Measurements from ENCODE around the gene ARL10.
A peak's percentile ranks its signal among the peaks of the same experiment; 100 is the strongest.

ARL10 gene

DNA sequence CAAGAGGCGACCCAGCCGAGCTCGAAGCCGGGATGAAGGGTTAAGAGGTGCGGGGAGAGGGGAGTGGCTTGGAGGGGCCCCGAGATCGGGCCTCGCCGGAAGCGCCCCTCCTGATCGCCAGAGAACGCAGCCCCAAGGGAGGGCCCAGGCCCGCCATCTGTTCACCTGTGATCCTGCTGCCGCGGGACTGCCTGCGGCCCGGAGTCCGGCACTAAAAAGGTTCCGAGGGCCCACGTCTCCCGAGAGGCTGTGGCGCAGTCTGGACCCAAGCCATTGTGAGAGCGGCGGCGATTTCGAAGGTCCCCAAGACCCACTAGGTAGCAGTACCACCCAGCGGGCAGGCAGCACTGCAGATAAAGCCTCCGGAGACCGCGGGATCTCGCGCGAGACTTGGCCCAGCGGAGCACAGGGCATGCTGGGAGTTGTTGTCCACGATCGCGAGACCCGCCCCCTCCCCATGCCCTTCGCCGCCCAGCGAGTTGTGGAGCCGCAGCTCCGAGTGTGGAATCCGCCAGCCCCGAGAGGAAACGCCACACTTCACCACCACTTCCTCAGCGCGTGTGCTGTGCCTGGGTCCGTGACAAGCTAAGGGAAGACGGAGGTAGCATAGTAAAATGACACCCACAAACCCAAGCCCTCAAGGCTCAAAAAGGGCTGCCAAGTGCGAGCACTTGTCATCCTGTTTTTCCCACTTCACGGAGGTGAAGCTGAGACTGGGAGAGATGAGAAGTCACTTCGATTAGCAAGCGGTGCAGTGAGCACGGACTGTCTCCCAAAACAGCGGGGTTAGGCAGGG, 3.7 kb upstream of the ARL10 start, which contains the start of gene KIAA1191:
KIAA1191 (minus strand) TSS at position 328 of the 796 bp plus-strand sequence. CDS start 2,256 bp downstream, outside the sequence.
- peak; percentile 82 to 85 for DNase-seq (ENCODE audit: low read depth in 2 of 2)

DNA sequence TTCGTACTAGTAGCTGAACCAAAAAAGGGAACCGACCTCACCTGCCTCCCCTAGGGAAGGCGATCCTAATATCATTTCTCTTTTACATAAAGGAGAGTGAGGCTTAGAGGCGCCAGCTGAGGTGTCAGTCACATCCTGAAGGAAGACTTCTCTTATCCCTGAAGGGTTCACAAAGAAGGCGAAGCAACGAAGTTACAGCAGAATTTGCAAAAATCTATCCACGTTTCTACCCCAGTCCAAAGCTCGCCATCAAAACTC, 3.1 kb upstream of the ARL10 start:
- no peak for DNase-seq (ENCODE audit: low read depth in 2 of 2)

DNA sequence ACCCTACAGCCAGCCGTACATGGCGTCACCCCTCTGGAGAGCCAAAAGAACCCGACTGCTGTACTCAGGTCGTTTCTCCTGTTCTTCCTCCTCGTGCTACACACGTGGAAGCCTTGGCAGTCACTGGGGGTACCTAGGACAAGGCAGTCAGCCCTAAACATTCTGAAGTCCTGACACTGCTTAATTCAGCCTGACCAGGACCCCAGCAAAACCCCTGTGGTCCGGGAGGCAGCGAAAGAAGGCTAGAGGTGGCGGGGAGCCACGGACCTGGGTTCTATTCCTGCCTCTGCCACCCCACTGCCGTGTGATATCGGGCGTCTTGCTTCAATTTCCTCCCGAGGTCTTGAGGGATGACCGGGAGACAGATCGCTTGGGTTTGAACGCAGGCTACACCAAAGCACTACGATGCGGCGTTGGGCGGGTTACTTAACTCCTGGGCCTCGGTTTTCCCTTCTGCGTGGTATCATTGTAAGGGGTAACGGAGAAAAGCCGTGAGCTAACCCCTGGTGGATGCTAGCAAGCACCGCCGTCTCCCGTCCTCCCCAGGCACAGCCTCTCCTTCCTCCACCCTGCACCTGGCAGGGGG, 429 bp upstream of the ARL10 start:
- DNase-seq (ENCODE audit: low read depth in 2 of 2): no peak

DNA sequence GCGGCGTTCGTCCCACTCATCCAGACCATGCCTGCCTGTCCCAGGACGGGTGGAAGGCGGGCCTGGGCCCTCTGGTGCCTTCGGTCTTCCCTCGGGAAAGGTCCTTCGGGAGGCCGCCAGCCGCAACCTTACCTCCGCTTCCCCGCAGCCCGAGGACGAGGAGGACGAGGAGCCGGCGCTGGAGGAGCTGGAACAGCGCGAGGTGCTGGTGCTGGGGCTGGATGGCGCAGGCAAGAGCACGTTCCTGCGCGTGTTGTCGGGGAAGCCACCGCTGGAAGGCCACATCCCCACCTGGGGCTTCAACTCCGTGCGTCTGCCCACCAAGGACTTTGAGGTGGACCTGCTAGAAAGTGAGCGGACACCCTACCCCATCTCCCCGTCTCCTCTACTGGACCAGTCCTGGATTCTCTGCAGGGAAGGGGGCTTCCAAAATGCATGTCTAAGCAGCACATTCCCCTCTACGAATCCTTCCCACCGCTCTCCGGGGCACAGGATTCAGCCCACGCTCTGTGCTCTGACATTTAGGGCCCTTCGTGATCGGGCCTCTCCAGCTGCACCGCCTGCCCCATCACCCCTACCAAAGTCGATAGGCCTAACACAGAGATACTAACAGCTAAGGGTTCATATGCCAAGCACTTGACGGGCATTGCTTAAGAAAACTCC, 1.1 kb downstream of the ARL10 start:
- no peak for DNase-seq (ENCODE audit: low read depth in 2 of 2)

DNA sequence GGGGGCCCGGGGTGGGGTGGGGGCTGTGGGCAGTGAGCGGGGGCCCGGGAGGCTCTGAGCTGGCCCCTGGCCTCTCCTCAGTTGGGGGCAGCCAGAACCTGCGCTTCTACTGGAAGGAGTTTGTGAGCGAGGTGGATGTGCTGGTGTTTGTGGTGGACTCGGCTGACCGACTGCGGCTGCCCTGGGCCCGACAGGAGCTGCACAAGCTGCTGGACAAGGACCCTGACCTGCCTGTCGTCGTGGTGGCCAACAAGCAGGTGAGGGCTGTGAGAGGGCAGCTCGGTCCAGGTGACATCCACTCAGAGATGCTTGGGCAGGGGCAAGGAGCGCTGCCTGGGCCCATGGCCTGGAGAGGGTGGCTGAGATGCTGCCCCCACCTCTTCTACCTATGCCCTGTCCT, 3.4 kb downstream of the ARL10 start:
- no peak for DNase-seq (ENCODE audit: low read depth in 2 of 2)

DNA sequence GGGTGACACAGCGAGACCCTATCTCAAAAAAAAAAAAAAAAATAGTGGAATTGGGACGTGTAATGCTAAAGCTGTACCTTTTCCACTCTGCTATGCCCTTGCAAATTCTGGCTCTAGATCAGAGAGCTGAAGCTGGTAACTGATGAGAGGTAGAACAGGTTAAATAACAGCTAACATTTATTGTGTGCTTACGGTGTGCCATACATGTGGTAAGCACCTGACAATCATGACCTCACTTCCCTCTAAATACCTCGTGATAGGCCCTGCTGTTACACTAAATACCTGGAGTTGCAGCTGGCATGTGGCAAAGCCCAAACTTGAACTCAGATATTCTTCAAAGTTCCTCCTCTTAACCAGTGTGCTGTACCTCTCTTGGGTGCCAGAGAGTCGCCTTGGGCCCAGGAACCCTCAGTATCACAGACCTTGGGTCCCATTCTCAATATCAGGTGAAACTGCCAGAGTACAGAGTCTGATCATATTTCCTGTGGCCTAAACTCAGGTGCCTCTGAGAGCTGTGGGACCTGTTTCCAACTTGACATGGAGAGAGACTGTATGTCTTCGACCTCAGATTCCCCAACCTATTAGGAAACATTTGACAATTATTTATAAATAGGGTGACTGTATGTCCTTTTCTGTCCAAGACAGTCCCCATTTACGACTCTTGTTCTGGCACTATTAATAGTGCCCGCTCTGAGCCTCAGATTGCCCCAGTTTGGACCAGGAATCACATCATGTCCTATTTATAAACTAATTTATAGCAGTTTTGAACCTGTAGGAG, 4.8 kb downstream of the ARL10 start:
- no peak for DNase-seq (ENCODE audit: low read depth in 2 of 2)

DNA sequence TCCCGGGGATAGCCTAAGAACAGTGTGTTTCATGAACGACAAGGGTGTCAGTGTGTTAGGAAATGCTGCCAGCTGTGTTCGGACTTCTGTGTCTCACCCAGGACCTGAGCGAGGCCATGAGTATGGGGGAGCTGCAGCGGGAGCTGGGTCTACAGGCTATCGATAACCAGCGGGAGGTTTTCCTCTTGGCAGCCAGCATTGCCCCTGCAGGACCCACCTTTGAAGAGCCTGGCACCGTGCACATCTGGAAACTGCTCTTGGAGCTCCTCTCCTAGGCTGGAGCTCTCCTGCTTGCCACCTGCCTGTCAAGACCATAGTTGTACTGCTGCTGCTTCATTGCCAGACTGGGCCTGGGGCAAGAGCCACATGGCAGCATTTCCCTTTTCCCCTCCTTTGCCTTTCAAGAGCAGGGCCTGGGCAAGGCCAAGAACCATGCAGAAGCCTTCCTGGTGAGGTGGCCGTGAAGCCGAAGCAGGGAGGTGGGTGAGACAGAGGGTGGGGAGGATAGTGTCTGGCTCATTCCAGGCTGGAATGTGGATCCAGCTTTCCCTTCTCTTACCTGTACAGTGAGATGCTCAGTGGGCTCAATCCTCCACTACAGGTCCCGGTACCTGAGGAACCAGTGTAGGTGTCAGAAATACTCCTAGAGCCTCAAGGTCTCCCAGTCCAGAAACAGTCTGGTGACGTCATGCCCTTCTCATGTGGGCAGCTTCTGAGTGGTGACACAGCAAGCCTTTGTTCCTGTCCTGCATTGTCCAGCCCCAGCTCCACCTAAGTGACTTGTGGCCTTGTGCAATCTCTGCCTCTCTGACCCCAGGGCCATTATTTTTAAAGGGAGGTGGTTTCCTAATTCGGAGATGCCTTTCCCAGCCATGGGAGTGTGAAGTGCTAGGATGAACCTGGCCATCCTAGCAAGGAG, 6.6 kb downstream of the ARL10 start:
- no peak for DNase-seq (ENCODE audit: low read depth in 2 of 2)

DNA sequence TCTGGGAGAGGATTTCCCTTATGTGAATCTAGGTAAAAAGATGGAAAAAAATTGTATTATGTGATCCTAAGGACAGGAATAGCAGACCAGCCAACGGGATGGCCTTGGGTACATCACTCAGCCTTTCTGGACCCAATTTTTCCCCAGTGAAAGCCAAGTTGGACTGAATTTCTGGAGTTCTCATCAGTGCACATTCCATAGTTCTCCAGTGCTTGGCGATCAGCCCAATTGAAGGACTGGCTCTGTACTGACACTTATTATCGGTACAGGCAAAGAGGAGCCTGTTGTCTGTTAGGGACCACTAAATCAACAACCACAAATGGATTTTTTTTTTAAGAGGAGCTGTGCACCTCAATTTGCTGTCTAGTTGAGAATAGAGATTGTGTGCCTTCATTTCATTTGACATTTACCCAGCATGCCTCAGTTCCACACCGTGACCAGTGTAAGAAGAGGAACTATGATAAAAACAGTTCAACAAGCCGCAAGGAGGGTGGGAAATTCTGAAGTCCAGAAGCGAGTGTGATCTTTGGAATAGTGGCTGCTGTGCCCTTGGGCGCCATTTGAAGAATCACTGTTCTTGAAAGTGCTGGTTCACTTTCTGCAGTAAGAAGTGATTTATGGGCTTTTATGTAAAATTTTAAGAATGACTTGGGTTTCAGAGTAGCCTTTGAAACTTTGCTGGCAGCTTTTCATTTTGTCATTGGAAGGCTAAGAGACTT, 8.0 kb downstream of the ARL10 start:
- DNase-seq (ENCODE audit: low read depth in 2 of 2): no peak

DNA sequence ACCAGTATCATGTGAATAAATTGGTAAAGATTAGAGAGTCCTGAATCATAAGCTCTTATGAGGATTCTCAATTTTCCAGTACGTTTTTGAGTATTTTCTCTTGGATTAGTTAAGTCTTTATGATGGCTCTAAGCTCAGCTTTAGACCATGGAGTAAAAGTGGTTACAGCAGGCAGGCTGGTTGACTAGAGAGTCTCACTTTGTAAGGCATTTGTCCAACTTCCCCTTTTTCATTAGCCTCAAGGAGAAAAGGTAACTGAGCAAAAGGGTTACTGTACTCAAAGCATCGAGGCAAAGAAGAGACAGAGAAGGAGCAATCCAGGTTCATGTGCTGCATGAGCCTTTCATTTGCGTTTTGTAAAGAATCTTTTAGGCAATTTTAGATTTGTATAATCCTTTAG, 14.6 kb downstream of the ARL10 start:
- no peak for DNase-seq (ENCODE audit: low read depth in 2 of 2)

DNA sequence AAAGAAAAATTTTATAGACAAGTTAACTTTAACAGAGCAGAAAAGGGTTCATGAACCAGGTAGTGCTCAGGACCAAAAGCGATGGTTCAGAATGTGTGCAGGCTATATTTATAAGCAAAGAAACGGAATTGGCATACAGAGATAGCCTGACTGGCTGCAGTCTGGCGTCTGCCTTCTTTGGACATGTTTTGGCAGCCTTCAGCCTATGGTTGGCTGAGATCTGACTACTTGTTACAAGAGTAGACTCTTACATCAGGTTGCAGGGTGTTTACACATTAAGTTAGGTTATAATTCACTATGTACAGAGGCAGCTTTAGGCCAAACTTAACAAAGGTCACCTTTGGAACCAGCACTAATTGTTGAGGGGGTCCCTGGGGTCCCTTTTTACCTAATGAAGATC, 16.1 kb downstream of the ARL10 start:
- DNase-seq (ENCODE audit: low read depth in 2 of 2): no peak

DNA sequence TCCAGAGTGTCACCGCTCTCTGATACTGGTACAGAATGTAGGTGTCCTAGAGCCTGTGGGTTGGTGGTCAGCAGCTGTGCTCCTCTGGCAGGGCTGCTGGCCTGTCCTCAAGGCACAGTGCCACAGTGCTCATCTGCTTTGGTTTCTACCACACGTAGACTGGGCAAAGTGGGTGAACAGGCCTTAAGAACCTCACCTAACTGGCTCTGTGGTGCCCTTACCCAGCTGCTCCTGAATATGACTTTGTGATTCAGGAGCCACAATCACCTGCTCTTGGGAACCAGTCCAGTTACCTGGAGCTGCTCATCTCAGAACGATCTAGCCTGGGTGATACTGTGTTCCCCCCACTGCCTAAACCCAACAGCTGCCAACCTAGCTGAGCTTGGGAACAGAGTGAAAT, 16.7 kb downstream of the ARL10 start:
- DNase-seq (ENCODE audit: low read depth in 2 of 2): no peak

DNA sequence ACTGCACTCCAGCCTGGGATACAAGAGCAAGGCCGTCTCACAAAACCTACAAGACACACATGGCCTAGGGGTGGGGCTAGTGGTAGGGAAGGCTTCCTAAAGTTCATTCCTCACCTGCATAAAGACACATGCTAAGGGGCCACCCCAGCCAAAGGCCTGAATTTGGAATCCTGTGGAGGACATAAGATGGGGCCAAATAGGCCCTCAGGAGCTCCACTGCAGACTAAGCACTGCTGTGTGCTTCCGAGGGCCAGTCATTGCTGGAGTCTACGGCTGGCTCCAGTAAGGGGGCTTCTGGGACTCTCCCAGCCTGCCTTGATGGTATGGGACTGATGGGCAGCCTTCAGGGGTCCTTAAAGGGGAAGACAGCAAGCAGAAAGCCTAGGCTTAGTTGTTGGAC, 17.4 kb downstream of the ARL10 start:
- no peak for DNase-seq (ENCODE audit: low read depth in 2 of 2)

DNA sequence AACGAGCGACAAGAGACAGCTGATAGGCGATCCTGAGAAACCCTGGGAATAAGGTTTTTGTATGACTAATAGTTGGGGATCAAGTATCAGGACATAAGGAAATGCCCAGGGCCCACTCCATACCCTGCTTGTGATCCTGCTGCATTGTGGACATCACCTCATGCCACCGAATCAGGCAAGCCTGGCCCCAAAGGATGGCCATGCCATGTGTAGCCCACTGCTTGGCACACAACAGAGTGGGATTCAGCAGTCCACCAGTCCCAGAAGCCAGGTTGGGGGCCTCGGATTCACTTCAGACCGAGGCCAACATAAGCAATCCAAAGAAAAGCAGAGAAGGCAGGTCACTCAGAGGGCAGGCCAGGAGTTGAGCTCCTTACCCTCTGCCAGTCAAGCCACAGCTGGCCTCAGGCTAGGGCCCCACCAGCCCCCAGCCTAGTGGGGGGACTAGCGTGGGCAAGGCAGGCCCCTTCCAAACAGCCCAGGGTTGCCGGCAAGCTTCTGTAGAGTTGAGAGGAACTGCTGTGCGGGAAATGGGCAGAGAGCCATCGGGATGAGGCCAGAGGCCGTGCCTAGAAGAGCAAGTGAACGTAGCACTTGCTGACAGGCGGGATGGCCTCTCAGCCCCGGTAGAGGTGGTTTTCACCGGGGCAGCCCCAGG, 18.1 kb downstream of the ARL10 start:
- no peak for DNase-seq (ENCODE audit: low read depth in 2 of 2)

DNA sequence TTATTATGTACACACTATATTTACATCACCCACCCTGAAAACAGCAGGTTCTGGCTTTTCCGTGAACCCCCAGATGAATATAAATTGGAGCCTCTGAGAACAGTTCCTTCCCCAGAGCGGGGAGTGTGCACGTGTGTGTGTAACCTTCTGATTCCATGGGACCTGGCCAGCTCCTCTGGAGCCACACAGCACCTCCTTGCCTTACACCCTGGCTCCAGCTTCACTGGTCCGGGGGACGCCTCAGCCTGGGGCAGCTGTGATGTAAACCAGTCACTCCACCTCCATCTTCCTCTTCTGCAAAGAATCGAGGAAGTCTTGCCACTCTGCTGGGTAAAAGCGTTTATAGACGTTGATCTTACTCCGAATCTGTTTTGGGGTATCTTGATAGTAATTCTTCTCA, 18.7 kb downstream of the ARL10 start:
- DNase-seq (ENCODE audit: low read depth in 2 of 2): no peak

DNA sequence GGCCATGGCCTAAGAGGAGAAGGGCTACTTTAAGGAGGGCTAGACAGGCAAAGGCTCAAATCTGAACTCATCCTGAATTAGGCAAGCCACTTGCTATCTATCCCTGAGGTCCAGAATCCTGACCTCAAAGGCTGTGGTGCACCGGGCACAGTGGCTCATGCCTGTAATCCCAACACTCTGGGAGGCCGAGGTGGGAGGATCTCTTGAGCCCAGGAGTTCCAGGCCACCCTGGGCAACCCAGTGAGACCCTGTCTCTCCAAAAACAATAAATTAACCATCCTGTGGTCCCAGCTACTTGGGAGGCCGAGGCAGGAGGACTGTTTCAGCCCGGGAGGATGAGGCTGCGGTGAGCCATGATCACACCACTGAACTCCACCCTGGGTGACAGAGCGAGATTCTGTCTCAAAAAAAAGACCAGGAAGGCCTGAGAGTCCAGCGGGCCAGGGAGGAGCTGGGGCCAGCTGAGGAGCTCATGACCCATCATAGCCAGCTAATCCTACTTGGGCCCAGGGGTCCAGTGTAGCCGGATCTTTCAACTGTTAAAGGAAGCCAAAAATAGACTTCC, 19.2 kb downstream of the ARL10 start:
- no peak for DNase-seq (ENCODE audit: low read depth in 2 of 2)

DNA sequence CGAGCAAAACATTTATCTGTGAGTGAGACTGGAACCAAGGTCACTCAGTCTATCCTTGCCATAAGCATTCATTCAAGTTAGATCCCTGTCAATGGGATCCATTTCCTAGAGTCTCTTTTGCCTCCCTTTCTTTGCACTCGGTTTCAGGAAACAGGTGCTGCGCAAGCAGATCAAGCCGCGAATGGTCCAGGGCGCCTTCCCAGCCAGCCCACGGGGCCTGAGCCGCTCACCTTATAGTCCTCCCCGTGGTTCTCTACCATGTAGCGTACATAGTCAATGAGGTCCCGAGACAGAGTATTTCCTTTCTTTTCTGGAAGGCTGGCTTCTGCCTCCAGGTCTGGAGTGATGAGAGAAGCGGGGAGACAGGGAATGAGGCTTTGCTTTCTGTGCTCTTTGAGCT, 19.7 kb downstream of the ARL10 start:
- no peak for DNase-seq (ENCODE audit: low read depth in 2 of 2)

DNA sequence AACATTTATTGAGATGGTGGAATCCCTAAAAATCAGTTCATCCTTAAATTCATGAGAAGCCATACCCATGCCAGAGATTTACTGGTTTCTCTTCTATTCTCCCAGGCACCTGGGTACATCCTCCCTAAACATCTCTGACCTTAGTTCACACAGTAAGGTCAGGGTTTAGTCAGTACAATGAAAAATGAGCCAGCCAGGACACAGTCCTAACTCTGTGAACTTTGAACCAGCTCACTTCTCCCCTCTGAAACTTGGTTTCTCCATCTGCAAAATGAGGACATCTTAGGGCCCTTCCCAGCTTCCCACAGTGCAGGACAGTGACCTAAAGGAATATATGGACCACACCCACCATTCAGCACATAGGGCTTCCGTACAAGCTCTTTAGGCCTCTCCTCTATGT, 21.2 kb downstream of the ARL10 start:
- DNase-seq (ENCODE audit: low read depth in 2 of 2): no peak

DNA sequence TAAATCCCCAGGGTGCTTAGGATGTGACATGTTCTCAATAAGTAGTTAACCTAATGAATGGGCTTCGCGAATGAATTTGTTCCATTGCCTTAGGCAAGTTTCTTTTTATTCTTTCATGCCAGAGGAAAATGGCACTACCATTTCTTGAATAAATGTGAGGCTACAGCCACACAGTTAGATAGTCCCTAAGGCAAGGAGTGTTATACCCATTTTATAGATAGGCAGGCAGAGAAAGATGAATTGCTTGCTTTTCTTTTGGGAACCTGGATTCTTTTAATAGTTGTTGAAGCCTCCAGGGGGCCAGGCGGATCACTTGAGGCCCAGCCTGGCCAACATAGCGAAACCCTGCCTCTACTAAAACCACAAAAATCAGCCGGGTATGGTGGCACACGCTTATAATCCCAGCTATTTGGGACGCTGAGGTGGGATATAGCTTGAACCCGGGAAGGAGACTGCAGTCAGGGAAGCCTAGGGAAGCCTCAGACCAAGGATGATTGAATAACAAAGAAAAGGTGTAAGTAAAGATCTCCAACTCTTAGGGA, 22.2 kb downstream of the ARL10 start:
- no peak for DNase-seq (ENCODE audit: low read depth in 2 of 2)

DNA sequence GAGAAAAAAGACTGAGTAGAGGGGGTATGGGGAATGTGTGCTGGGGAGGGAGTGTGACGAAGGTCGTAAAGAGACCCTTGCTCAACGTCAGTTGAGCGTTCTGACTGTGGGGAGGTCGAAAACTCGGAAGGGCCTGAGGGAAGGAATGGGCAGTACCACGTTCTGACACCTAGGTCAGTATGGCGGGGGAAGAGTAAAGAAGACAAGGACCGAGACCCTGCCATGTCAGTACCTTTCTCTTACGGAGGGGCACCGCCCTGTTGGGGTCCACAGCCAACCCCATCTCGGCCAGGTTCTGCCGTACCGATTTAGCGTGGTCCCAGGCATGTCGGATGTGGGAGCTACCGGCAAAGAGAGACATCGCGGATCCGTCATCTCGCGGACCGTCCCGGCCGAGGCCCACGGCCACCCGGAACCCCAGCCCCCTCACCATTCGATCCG, 22.7 kb downstream of the ARL10 start:
- DNase-seq (ENCODE audit: low read depth in 2 of 2): no peak

Data from stimulated activated CD4-positive, alpha-beta T cell treated with anti-CD3 and anti-CD28 coated beads, Interleukin-1b, Interleukin-23, amount 100 ng/mL, for 1 hour (primary cell).